ENCODE results near the gene NANOG.
"Not testable (repeated sequence)": the region's sequence is repeated elsewhere in the genome, so short reads cannot be mapped to it uniquely, and the experiment has no call there.

NANOG gene

DNA sequence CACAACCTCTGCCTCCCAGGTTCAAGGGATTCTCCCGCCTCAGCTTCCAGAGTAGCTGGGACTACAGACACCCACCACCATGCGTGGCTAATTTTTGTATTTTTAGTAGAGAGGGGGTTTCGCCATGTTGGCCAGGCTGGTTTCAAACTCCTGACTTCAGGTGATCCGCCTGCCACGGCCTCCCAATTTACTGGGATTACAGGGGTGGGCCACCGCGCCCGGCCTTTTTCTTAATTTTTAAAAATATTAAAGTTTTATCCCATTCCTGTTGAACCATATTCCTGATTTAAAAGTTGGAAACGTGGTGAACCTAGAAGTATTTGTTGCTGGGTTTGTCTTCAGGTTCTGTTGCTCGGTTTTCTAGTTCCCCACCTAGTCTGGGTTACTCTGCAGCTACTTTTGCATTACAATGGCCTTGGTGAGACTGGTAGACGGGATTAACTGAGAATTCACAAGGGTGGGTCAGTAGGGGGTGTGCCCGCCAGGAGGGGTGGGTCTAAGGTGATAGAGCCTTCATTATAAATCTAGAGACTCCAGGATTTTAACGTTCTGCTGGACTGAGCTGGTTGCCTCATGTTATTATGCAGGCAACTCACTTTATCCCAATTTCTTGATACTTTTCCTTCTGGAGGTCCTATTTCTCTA, at the start of gene NANOG:
Gene NANOG, plus strand, starts transcription at position 519 of the 645 bp plus-strand sequence. CDS start 213 bp downstream, outside the sequence.
- not testable (repeated sequence) for DNase-seq (ENCODE audit: low read depth in 1 of 2, low spot score in 1 of 2)

GRCh38 chr12:7747246-7747645, 42.0 kb upstream of the NANOG start, which contains the start of gene CLEC4C:
CLEC4C (minus strand) TSS chr12:7747375; CDS start chr12:7747348, 27 bp downstream.
- no peak for DNase-seq (ENCODE audit: low read depth in 1 of 2, low spot score in 1 of 2)

GRCh38 chr12:7748852-7749251, 40.4 kb upstream of the NANOG start:
- DNase-seq (ENCODE audit: low read depth in 1 of 2, low spot score in 1 of 2), result no peak

GRCh38 chr12:7749442-7749841, 39.8 kb upstream of the NANOG start:
- DNase-seq (ENCODE audit: low read depth in 1 of 2, low spot score in 1 of 2), result no peak

DNA sequence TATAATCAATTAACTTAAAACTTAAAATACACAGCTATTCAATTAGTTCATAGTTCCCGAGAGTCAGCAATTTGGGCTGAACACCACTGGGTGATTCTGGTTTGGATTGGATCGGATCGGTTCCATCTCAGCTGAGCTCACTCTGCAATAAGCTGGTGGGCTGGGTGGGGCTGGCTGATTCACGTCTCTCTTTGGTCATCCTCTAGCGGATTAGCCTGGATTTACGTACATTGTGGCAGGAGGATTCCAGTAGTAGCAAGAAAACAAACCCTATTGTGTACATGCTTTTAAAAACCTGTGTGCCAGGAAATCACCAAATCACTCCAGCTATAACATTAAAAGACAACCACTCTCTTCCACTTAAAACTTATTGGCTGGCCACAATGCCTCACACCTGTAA, 38.9 kb upstream of the NANOG start:
- DNase-seq (ENCODE audit: low read depth in 1 of 2, low spot score in 1 of 2), result no peak

GRCh38 chr12:7751394-7751793, 37.8 kb upstream of the NANOG start:
- no peak for DNase-seq (ENCODE audit: low read depth in 1 of 2, low spot score in 1 of 2)

- not testable (repeated sequence) for DNase-seq (ENCODE audit: low read depth in 1 of 2, low spot score in 1 of 2)
These were observed 37.0 kb upstream of the NANOG start for GRCh38 chr12:7751941-7752922.

GRCh38 chr12:7755668-7756067, 33.5 kb upstream of the NANOG start:
- not testable (repeated sequence) for DNase-seq (ENCODE audit: low read depth in 1 of 2, low spot score in 1 of 2)

DNA sequence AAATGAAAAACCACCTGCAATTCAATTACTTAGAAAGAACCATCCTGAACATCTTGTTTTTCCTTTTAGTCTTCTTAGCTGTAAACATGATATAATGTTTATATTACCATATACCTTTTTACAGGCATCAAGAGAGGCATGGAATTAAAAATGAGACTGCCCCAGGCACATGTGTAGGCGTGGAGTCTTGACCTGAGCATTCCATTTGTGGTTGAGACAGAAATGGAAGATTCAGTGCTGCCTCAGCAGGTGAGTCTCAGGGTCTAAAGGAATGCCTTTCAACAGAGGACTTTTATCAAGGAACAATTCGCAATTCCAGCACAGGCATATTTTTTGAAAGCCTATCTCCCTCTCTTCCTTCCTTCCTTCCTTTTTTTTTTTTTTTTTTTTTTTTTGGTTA, 32.2 kb upstream of the NANOG start:
- DNase-seq (ENCODE audit: low read depth in 1 of 2, low spot score in 1 of 2), result no peak

GRCh38 chr12:7758766-7759140, 30.4 kb upstream of the NANOG start:
- no peak for DNase-seq (ENCODE audit: low read depth in 1 of 2, low spot score in 1 of 2)

GRCh38 chr12:7769999-7770398, 19.2 kb upstream of the NANOG start:
- DNase-seq (ENCODE audit: low read depth in 1 of 2, low spot score in 1 of 2), result no peak

DNA sequence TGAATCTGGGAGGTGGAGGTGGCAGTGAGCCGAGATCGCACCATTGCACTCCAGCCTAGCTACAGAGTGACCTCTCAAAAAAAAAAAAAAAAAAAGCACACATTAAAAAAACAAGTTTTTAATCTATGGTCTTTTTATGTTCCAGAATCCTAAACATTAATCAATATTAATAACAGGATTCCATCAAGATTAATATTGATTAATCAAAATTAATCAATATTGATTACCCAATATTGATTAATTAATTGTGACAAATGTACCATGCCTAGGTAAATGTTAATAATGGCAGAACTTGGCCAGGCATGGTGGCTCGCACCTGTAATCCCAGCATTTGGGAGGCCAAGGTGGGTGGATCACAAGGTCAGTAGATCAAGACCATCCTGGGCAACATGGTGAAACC, 7.9 kb upstream of the NANOG start:
- DNase-seq (ENCODE audit: low read depth in 1 of 2, low spot score in 1 of 2), result no peak

DNA sequence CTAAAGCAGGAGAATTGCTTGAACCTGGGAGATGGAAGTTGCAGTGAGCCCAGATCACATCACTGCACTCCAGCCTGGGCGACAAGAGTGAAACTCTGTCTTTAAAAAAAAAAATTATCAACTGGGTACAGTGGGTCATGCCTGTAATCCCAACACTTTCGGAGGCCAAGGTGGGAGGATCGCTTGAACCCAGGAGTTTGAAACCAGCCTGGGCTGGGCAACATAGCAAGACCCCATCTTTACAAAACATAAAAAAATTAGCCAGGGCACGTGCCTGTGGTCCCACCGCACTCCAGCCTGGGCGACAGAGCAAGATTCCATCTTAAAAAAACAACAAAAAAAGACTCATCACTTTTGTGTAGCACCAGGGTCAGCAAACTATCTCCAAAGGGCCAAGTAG, 7.1 kb upstream of the NANOG start:
- no peak for DNase-seq (ENCODE audit: low read depth in 1 of 2, low spot score in 1 of 2)

- not testable (repeated sequence) for DNase-seq (ENCODE audit: low read depth in 1 of 2, low spot score in 1 of 2)
These were observed 5.8 kb upstream of the NANOG start for GRCh38 chr12:7783433-7783832.

GRCh38 chr12:7784701-7785100, 4.5 kb upstream of the NANOG start:
- DNase-seq (ENCODE audit: low read depth in 1 of 2, low spot score in 1 of 2), result no peak

GRCh38 chr12:7787574-7788293, 1.5 kb upstream of the NANOG start:
- no peak for DNase-seq (ENCODE audit: low read depth in 1 of 2, low spot score in 1 of 2)

- no peak for DNase-seq (ENCODE audit: low read depth in 1 of 2, low spot score in 1 of 2)
These were observed 925 bp upstream of the NANOG start for GRCh38 chr12:7788294-7788660.

GRCh38 chr12:7793211-7793610, 4.0 kb downstream of the NANOG start:
- no peak for DNase-seq (ENCODE audit: low read depth in 1 of 2, low spot score in 1 of 2)

- DNase-seq (ENCODE audit: low read depth in 1 of 2, low spot score in 1 of 2), result not testable (repeated sequence)
These were observed 8.1 kb downstream of the NANOG start for GRCh38 chr12:7797269-7797668.

GRCh38 chr12:7797698-7798398, 8.6 kb downstream of the NANOG start:
- DNase-seq (ENCODE audit: low read depth in 1 of 2, low spot score in 1 of 2), result no peak

GRCh38 chr12:7798750-7799308, 9.6 kb downstream of the NANOG start:
- not testable (repeated sequence) for DNase-seq (ENCODE audit: low read depth in 1 of 2, low spot score in 1 of 2)
